A549 (cell line): ENCODE results near the gene GPR6.

Experiments used
- BHLHE40 ChIP-seq: IDR thresholded peaks from 2 replicates; pipeline ENCODE4 v1.6.1; 2012; ENCODE audit warnings: low read depth, low read length, inconsistent platforms
- CBX2 ChIP-seq: fragments of 200-600 bp; sonication (generic); IDR thresholded peaks from 2 replicates; pipeline ENCODE4 v1.6.1; 2016; ENCODE audit warnings: low read depth, mild to moderate bottlenecking, borderline replicate concordance
- EP300 ChIP-seq, 2 experiments: fragments of >200 bp; sonication (Bioruptor Twin); formaldehyde crosslinking; IDR thresholded peaks; 2 replicates in 1 of 2; 3 replicates in 1 of 2; pipeline ENCODE4 v1.6.1; 2016 to 2017
- MYC ChIP-seq: IDR thresholded peaks from 2 replicates; pipeline ENCODE4 v1.6.1; 2012; ENCODE audit warnings: mild to moderate bottlenecking, inconsistent platforms, low read length, improper control_type of control experiment, borderline replicate concordance
- PHF8 ChIP-seq: fragments of 200-600 bp; sonication (generic); IDR thresholded peaks from 2 replicates; pipeline ENCODE4 v1.6.1; 2016; ENCODE audit warnings: low read depth, mild to moderate bottlenecking, antibody characterized with exemption, moderate library complexity, borderline replicate concordance
- ZNF302 ChIP-seq: fragments of 250-450 bp; sonication (Bioruptor Pico); IDR thresholded peaks from 2 replicates; pipeline ENCODE4 v1.9.0; 2021; ENCODE audit warnings: inconsistent platforms, mild to moderate bottlenecking, moderate library complexity
- TF ChIP-seq, protein P1 (sequence below): fragments of >200 bp; sonication (Bioruptor Twin); formaldehyde crosslinking; IDR thresholded peaks from 2 replicates; pipeline ENCODE4 v1.6.1; 2016
- TF ChIP-seq, protein P2 (sequence below): fragments of 200-600 bp; sonication (generic); IDR thresholded peaks from 2 replicates; pipeline ENCODE4 v1.6.1; 2016; ENCODE audit warnings: antibody characterized with exemption, mild to moderate bottlenecking, moderate library complexity
- TF ChIP-seq, protein P3 (sequence below): fragments of >200 bp; sonication (Bioruptor Twin); formaldehyde crosslinking; IDR thresholded peaks from 3 replicates; pipeline ENCODE4 v1.5.1; 2016

DNA sequence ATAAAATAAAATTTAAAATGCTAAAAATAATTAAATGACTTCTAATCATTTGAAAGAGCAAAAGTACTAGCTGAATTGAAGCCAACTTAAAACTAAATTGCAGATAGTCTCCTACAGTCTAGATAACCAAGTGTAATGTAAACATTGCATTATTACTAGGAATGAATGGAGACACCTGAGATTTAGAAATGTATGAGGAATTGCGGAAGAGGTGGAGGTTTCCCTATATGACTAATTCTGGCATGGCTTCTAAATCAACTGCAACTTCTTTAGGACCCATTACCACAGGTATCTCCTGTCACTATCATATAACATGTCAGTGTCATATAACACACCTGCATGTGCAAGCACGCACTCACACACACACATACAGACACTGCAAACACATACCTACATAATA, 13.2 kb upstream of the GPR6 start:
- TF ChIP-seq, protein P1, sequence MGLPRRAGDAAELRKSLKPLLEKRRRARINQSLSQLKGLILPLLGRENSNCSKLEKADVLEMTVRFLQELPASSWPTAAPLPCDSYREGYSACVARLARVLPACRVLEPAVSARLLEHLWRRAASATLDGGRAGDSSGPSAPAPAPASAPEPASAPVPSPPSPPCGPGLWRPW: no peak
- TF ChIP-seq, protein P2, sequence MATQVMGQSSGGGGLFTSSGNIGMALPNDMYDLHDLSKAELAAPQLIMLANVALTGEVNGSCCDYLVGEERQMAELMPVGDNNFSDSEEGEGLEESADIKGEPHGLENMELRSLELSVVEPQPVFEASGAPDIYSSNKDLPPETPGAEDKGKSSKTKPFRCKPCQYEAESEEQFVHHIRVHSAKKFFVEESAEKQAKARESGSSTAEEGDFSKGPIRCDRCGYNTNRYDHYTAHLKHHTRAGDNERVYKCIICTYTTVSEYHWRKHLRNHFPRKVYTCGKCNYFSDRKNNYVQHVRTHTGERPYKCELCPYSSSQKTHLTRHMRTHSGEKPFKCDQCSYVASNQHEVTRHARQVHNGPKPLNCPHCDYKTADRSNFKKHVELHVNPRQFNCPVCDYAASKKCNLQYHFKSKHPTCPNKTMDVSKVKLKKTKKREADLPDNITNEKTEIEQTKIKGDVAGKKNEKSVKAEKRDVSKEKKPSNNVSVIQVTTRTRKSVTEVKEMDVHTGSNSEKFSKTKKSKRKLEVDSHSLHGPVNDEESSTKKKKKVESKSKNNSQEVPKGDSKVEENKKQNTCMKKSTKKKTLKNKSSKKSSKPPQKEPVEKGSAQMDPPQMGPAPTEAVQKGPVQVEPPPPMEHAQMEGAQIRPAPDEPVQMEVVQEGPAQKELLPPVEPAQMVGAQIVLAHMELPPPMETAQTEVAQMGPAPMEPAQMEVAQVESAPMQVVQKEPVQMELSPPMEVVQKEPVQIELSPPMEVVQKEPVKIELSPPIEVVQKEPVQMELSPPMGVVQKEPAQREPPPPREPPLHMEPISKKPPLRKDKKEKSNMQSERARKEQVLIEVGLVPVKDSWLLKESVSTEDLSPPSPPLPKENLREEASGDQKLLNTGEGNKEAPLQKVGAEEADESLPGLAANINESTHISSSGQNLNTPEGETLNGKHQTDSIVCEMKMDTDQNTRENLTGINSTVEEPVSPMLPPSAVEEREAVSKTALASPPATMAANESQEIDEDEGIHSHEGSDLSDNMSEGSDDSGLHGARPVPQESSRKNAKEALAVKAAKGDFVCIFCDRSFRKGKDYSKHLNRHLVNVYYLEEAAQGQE: no peak
- TF ChIP-seq ZNF302 (CRISPR knock-in tag) (no peak), BHLHE40 (no peak), MYC (no peak), EP300 (IDR thresholded peaks at IDR 0.05) (no peak), PHF8 (no peak), CBX2 (no peak)
- TF ChIP-seq, protein P3, sequence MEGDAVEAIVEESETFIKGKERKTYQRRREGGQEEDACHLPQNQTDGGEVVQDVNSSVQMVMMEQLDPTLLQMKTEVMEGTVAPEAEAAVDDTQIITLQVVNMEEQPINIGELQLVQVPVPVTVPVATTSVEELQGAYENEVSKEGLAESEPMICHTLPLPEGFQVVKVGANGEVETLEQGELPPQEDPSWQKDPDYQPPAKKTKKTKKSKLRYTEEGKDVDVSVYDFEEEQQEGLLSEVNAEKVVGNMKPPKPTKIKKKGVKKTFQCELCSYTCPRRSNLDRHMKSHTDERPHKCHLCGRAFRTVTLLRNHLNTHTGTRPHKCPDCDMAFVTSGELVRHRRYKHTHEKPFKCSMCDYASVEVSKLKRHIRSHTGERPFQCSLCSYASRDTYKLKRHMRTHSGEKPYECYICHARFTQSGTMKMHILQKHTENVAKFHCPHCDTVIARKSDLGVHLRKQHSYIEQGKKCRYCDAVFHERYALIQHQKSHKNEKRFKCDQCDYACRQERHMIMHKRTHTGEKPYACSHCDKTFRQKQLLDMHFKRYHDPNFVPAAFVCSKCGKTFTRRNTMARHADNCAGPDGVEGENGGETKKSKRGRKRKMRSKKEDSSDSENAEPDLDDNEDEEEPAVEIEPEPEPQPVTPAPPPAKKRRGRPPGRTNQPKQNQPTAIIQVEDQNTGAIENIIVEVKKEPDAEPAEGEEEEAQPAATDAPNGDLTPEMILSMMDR: no peak
